ENCODE measurements around the gene PRMT5.
"Not testable (repeated sequence)": the region's sequence is repeated elsewhere in the genome, so short reads cannot be mapped to it uniquely, and the experiment has no call there.

Gene PRMT5

GRCh38 chr14:22929104-22929960, at the start of gene PRMT5:
TSS of gene PRMT5 (minus strand) at chr14:22929376. CDS start at chr14:22929361, 15 bp downstream.
- peak; percentile 95 to 96 for DNase-seq (ENCODE audit: low read depth in 2 of 2)

DNA sequence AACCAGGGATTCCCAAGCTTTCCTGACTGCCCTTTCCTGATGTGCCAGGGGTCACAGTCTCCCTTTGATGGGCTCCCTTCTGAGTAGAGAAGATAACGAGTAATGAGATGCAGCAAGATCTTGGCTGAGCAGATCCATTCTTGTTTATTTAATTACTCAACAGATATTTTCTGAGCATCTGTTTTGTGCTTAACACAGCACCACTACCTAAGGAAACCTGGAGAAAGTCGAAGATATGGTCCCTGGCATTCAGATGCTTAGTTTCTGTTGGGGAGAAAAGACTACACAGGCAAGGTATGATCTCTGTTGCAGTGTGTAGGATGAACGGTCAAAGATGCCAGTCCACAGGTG, 49.3 kb upstream of the PRMT5 start:
- no peak for DNase-seq (ENCODE audit: low read depth in 2 of 2)

DNA sequence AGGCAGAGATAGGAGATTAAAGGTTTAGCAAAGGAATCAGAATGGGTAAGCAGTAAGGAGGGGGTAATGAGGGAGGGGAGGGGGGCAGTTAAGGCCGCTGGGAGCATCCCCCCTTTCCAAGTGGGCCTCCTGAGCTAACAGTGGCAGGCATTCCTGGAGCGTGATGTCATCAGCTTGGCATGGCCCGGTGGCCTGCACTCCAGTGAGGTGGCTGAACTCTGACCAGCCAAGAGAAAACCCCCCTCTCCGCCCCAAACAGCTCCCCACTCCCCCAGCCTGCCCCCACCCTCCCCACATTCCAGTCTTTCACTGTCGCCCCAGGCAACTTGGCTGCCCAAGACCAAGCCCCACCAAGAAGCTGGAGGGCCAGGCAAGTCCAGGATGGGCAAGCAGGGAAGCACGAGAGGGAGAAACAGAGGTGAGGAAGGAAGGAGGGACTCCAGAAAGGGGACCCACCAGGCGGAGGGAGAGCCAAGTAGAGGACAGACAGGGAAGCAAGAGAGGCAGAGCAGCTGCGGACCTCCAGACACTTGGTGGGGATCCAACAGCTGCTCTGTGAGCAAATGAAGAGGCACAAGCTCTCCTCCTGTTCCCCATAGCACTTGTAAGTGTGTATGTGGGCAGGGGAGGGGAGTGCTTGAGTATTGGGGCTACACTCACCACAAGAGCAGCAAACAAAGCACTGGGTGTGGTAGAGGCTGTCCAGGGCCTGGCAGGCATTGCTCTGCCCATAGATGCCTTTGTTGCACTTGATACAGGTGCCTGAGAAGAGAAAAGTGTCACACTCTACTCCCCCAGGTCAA, 48.7 kb upstream of the PRMT5 start:
- DNase-seq (ENCODE audit: low read depth in 2 of 2): no peak

- no peak for DNase-seq (ENCODE audit: low read depth in 2 of 2)
These were observed 48.2 kb upstream of the PRMT5 start for GRCh38 chr14:22977434-22977683.

- no peak for DNase-seq (ENCODE audit: low read depth in 2 of 2)
These were observed 47.7 kb upstream of the PRMT5 start for GRCh38 chr14:22976620-22977433.

DNA sequence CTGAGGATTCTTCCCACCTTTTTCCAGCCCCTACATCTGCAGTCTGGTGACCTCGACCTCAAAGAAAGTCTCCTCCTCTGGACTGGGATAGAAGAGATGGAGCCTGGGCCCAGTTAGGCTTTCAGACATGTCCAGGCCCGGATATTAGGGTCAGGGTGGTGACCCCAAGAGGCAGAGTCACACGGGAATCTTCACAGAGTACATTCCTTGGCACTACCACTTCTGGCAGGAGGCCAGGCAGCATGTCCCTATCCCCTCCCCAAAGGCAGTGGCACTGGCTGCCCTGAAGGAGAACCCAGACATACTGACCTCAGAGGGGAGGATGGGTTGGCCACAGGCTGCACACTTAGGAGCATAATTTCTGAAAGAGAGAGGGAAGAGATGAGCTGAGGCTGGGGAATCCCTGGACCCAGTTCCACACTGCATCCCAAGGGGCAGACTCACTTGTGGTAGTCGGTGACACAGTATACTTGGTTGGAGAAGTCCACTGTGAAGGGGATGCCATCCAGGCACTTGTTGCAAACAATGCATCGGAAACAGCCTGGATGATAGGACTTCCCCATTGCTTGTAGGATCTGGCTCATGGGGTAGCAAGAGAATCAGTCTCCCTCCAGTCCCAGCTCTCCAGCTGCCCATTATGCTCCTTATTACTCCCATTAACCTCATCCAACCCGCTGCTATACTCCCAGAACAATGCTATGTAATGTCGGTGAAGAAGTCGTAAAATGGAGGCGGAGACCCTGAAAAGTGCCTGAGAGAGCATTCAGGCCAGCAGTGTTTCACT, 45.5 kb upstream of the PRMT5 start:
- DNase-seq (ENCODE audit: low read depth in 2 of 2): no peak

GRCh38 chr14:22973217-22974032, 44.2 kb upstream of the PRMT5 start:
- no peak for DNase-seq (ENCODE audit: low read depth in 2 of 2)

DNA sequence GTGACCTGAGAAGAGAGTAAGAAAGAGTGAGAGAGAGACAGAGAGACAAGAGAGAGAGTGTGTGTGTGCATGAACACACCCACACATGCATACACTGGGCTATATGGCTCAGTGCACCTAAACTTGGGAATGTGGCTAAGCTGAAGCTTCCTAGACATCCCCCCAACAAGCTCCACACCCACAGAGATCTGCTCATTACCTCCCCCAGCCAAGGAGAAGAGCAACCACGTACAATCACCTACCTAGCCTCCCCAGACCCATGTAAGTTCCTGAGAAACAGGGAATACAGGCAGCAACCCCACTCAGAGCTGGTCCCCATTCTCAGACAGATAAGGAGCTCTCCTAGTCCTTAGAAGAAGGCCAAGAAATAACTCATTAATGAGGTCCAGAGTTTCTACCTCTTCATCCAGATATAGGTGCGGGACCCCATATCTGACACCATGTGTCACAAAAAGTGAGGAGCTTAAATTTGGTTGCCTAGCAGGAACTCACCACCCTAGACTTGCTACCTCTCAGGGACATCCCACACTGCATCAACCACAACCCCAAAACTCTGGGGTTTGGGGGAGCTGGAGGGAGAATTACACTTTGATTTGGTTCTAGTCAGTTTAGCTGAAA, 43.2 kb upstream of the PRMT5 start:
- DNase-seq (ENCODE audit: low read depth in 2 of 2): no peak

- no peak for DNase-seq (ENCODE audit: low read depth in 2 of 2)
These were observed 42.0 kb upstream of the PRMT5 start for GRCh38 chr14:22971152-22971551.

GRCh38 chr14:22966783-22967269, 37.6 kb upstream of the PRMT5 start:
- DNase-seq (ENCODE audit: low read depth in 2 of 2): no peak

GRCh38 chr14:22965916-22966782, 37.0 kb upstream of the PRMT5 start:
- DNase-seq (ENCODE audit: low read depth in 2 of 2): not testable (repeated sequence)

GRCh38 chr14:22962061-22962676, 33.0 kb upstream of the PRMT5 start:
- DNase-seq (ENCODE audit: low read depth in 2 of 2): no peak

- no peak for DNase-seq (ENCODE audit: low read depth in 2 of 2)
These were observed 26.8 kb upstream of the PRMT5 start for GRCh38 chr14:22955702-22956569.

DNA sequence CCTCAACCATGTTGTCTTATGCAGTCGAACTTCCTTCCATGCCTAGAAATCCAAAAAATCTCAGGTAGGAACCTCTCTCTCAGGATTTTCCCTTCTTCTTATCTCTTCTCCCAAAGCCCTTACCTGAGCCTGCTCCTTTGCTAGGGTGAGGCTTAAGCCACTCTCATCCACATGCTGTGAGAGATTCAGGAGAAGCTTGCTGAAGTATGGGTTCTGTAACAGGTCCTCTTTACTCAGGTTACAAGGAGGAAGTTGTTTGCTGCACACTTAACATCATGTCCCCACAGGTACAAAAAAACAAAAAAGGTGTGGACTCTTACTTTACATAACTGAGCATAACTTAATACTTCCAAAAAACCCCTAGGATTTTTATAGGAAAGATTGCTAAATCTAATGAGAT, 23.2 kb upstream of the PRMT5 start:
- no peak for DNase-seq (ENCODE audit: low read depth in 2 of 2)

DNA sequence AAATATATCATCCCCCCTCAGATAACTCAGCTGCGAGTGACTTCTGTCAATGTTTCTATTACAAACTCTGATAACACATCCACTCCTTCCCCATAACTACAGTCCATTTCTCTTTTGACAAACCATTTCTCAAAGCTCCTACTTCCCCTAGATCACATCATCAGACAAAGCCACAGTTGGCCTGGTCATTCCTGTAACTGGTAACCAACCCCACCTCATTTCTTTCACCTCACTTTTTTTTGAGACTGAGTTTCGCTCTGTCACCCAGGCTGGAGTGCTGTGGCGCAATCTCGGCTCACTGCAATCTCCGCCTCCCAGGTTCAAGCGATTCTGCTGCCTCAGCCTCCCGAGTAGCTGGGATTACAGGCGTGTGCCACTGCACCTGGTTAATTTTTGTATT, 22.6 kb upstream of the PRMT5 start:
- DNase-seq (ENCODE audit: low read depth in 2 of 2): not testable (repeated sequence)

DNA sequence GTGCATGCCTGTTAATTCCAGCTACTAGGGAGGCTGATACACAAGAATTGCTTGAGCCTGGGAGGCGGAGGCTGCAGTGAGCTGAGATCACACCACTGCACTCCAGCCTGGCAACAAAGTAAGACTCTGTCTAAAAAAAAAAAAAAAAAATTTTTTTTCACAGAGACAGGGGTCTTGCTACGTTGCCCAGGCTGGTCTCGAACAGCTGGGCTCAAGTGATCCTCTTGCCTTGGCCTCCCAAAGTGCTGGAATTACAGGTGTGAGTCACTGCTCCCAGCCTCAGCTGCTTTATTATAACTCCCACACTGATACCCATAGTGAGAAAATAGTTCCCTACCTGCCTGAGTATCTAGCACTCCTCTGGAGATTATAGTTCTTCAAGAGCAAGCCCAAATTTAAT, 16.5 kb upstream of the PRMT5 start:
- DNase-seq (ENCODE audit: low read depth in 2 of 2): no peak

DNA sequence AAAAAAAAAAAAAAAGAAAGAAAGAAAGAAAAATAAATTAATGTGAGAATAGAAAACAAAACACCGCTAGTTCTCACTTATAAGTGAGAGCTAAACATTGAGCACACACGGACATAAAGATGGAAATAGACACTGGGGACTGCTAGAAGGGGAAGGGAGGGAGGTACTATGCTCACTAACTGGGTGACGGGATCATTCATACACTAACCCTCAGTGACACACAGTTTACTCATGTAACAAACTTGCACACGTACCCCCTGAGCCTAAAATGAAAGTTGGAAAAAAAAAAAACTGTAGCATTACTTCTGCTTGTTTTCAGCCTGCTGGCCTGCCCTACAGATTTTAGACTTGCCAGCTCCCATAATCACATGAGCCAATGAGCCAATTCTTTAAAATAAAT, 10.5 kb upstream of the PRMT5 start:
- DNase-seq (ENCODE audit: low read depth in 2 of 2): no peak

DNA sequence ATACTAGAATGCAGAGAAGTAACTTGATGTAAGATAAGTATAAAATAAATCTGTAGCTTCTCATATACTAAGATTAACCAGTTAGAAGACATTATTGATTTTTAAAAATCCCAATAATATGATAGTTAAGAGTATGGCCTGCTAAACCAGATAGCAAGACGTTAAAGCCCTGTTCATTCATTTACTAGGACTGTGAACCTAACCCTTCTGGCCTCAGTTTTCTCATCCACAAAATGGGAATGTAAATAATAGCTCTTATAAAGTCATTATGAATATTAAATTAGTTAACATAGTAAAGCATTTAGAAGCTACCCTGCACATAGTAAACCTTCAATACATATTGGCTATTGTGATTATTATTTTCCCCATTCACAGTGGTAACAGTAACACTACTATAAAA, 6.0 kb upstream of the PRMT5 start:
- no peak for DNase-seq (ENCODE audit: low read depth in 2 of 2)

All from activated CD4-positive, alpha-beta T cell treated with anti-CD3 and anti-CD28 coated beads for 24 hours (primary cell).